HG03097 (cell line): ENCODE data around the gene KCNMA1.

Experiments used
- ATAC-seq: cut with Tn5 transposase; IDR thresholded peaks from one replicate; pipeline ENCODE4 v1.9.1; 2021; ENCODE audit not compliant: unreplicated experiment, low FRiP score

The KCNMA1 gene

GRCh38 chr10:76915316-76915715 lies 722.3 kb downstream of the KCNMA1 start:
- ATAC-seq: no peak

GRCh38 chr10:76911184-76911583 lies 726.4 kb downstream of the KCNMA1 start:
- ATAC-seq: no peak

GRCh38 chr10:76910184-76910962 lies 727.2 kb downstream of the KCNMA1 start:
- no peak for ATAC-seq

GRCh38 chr10:76906256-76906655 lies 731.4 kb downstream of the KCNMA1 start:
- ATAC-seq: no peak

GRCh38 chr10:76905251-76905650 lies 732.4 kb downstream of the KCNMA1 start:
- no peak for ATAC-seq

GRCh38 chr10:76903387-76903945 lies 734.1 kb downstream of the KCNMA1 start:
- ATAC-seq: no peak

- ATAC-seq: no peak
Observed at GRCh38 chr10:76902949-76903348, 734.7 kb downstream of the KCNMA1 start.

GRCh38 chr10:76901701-76902100 lies 735.9 kb downstream of the KCNMA1 start:
- no peak for ATAC-seq

- ATAC-seq: no peak
Observed at GRCh38 chr10:76899490-76899889, 738.1 kb downstream of the KCNMA1 start.

- no peak for ATAC-seq
Observed at GRCh38 chr10:76892766-76893479, 744.7 kb downstream of the KCNMA1 start.

GRCh38 chr10:76887223-76888010 lies 750.2 kb downstream of the KCNMA1 start:
- no peak for ATAC-seq

- no peak for ATAC-seq
Observed at GRCh38 chr10:76885816-76886215, 751.8 kb downstream of the KCNMA1 start.

- no peak for ATAC-seq
Observed at GRCh38 chr10:76884673-76885275, 752.8 kb downstream of the KCNMA1 start.

GRCh38 chr10:76883596-76883995 lies 754.0 kb downstream of the KCNMA1 start:
- no peak for ATAC-seq

GRCh38 chr10:76882796-76883195 lies 754.8 kb downstream of the KCNMA1 start:
- no peak for ATAC-seq

GRCh38 chr10:76882245-76882644 lies 755.4 kb downstream of the KCNMA1 start:
- no peak for ATAC-seq

- ATAC-seq: no peak
Observed at GRCh38 chr10:76881477-76882220, 756.0 kb downstream of the KCNMA1 start.

GRCh38 chr10:76880931-76881330 lies 756.7 kb downstream of the KCNMA1 start:
- ATAC-seq: no peak

GRCh38 chr10:76879116-76879913 lies 758.3 kb downstream of the KCNMA1 start:
- ATAC-seq: no peak
